B cell (primary cell): ENCODE measurements around the gene OLFM4.

Experiments used
- EZH2 ChIP-seq: IDR thresholded peaks from 2 replicates; pipeline ENCODE4 v1.6.1; 2012; ENCODE audit warnings: borderline replicate concordance, low read depth, mild to moderate bottlenecking, moderate library complexity, low read length; ENCODE audit not compliant: insufficient read depth, poor library complexity, severe bottlenecking
- TF ChIP-seq, protein P1 (sequence below): fragments of 200-600 bp; IDR thresholded peaks from one replicate; pipeline ENCODE4 v1.8.0; 2022; ENCODE audit warnings: antibody characterized with exemption, mild to moderate bottlenecking

DNA sequence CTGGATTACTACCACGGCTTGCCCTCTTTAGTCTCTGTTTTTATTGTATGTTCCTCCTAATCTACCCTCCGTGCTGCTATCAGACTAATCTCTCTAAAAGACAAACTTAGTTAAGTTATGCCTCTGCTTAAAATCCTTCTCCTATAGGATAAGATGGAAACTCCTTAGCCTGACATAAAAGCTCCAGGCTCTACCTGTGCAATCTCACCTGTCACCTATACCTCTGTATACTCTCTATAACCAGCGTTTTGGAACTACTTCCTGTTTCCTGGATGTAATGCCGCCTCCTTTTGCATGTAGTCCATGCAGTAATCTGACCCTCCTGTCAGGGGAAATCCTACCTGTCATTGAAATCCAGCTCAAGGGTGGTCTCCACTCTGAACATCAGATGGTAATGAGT lies 41.2 kb downstream of the OLFM4 start:
- no peak for TF ChIP-seq EZH2
- TF ChIP-seq, protein P1, sequence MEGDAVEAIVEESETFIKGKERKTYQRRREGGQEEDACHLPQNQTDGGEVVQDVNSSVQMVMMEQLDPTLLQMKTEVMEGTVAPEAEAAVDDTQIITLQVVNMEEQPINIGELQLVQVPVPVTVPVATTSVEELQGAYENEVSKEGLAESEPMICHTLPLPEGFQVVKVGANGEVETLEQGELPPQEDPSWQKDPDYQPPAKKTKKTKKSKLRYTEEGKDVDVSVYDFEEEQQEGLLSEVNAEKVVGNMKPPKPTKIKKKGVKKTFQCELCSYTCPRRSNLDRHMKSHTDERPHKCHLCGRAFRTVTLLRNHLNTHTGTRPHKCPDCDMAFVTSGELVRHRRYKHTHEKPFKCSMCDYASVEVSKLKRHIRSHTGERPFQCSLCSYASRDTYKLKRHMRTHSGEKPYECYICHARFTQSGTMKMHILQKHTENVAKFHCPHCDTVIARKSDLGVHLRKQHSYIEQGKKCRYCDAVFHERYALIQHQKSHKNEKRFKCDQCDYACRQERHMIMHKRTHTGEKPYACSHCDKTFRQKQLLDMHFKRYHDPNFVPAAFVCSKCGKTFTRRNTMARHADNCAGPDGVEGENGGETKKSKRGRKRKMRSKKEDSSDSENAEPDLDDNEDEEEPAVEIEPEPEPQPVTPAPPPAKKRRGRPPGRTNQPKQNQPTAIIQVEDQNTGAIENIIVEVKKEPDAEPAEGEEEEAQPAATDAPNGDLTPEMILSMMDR: no peak
